HG03097 (cell line): ENCODE data around the gene IGSF10.
"Not testable (repeated sequence)": the region's sequence is repeated elsewhere in the genome, so short reads cannot be mapped to it uniquely, and the experiment has no call there.

ENCODE experiments used
- ATAC-seq: cut with Tn5 transposase; IDR thresholded peaks from one replicate; pipeline ENCODE4 v1.9.1; 2021; ENCODE audit not compliant: unreplicated experiment, low FRiP score

IGSF10 gene, protein sequence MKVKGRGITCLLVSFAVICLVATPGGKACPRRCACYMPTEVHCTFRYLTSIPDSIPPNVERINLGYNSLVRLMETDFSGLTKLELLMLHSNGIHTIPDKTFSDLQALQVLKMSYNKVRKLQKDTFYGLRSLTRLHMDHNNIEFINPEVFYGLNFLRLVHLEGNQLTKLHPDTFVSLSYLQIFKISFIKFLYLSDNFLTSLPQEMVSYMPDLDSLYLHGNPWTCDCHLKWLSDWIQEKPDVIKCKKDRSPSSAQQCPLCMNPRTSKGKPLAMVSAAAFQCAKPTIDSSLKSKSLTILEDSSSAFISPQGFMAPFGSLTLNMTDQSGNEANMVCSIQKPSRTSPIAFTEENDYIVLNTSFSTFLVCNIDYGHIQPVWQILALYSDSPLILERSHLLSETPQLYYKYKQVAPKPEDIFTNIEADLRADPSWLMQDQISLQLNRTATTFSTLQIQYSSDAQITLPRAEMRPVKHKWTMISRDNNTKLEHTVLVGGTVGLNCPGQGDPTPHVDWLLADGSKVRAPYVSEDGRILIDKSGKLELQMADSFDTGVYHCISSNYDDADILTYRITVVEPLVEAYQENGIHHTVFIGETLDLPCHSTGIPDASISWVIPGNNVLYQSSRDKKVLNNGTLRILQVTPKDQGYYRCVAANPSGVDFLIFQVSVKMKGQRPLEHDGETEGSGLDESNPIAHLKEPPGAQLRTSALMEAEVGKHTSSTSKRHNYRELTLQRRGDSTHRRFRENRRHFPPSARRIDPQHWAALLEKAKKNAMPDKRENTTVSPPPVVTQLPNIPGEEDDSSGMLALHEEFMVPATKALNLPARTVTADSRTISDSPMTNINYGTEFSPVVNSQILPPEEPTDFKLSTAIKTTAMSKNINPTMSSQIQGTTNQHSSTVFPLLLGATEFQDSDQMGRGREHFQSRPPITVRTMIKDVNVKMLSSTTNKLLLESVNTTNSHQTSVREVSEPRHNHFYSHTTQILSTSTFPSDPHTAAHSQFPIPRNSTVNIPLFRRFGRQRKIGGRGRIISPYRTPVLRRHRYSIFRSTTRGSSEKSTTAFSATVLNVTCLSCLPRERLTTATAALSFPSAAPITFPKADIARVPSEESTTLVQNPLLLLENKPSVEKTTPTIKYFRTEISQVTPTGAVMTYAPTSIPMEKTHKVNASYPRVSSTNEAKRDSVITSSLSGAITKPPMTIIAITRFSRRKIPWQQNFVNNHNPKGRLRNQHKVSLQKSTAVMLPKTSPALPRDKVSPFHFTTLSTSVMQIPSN (N-terminal part only)

DNA sequence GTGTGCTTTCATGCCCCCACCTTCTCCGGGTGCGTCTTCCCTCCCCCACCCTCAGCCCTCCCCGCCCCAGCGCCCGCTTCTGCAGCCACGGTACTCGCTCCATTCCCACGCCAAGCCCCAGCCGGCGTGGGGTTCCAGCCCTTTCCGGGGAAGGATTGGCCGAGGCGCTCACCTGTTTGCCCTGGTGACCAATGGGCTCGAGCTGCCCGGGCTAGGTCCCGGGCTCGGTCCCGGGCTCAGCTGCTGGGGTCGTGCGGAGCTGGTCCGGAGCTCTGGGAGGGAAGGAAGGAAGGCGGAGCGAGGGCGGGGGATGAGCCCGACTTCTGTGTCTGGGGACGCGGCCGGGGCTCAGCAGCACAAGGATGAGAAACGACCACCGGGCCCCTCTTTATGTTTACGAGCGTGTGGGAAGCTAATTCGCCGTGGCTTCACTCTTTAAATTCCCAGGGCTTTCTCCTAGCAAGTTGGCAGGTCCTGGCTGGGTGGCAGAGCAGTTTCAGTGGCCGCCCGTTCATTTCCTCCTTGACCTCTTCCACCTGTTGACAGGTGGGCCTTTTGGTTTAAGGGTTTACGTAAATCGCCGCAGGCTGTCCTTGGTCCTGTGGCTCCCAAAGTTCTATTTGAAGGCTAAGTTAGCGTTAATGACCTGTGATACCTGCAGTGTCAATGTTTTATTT lies at the start of gene IGSF10:
Gene IGSF10 (minus strand): TSS at position 288 of the 677 bp plus-strand sequence. CDS start 2,352 bp downstream, outside the sequence.
- ATAC-seq, result no peak

DNA sequence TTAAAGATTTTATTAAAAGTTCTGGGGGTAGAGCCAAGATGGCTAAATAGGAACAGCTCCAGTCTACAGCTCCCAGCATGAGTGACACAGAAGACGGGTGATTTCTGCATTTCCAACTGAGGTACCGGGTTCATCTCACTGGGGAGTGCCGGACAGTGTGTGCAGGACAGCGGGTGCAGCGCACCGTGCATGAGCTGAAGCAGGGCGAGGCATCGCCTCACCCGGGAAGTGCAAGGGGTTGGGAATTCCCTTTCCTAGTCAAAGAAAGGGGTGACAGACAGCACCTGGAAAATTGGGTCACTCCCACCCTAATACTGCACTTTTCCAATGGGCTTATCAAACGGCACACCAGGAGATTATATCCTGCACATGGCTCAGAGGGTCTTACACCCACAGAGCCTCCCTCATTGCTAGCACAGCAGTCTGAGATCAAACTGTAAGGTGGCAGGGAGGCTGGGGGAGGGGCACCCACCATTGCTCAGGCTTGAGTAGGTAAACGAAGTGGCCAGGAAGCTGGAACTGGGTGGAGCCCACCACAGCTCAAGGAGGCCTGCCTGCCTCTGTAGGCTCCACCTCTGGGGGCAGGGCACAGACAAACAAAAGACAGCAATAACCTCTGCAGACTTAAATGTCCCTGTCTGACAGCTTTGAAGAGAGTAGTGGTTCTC lies 48.7 kb upstream of the IGSF10 start:
- not testable (repeated sequence) for ATAC-seq

DNA sequence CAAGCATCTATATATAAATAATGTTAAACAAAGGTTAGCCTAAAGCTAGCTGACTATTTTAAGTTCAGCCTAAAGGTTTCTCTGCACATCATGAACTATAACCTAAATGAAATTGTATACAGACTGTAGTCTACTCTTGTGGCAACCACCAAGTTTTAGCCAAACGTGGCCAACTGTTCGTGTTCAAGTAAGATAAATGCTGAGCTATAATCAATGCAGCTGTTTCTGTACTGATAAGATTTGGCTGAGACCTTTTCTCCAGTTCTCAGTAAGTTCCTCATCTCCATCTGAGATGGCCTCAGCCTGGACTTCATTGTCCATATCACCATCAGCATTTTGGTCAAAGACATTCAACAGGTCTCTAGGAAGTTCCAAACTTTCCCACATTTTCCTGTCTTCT lies 43.7 kb upstream of the IGSF10 start:
- no peak for ATAC-seq

DNA sequence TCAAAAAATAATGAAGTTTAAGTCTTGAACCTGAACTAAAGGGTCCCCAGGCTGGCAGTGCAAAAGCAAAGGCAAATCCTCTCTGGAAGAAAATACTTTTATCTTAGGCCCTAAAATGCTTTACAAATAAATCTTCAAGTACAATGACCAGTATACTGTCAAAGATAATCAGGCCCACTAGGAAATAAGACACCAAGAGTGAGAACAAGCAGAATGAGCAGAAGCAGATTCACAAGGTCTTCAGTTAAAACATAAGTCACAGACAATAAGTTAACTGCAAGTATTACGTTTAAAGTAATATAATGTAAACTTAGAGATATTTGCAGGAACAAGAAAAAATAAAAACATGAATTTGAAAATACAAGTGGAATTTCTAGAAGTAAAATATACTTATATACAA lies 42.2 kb upstream of the IGSF10 start:
- no peak for ATAC-seq

DNA sequence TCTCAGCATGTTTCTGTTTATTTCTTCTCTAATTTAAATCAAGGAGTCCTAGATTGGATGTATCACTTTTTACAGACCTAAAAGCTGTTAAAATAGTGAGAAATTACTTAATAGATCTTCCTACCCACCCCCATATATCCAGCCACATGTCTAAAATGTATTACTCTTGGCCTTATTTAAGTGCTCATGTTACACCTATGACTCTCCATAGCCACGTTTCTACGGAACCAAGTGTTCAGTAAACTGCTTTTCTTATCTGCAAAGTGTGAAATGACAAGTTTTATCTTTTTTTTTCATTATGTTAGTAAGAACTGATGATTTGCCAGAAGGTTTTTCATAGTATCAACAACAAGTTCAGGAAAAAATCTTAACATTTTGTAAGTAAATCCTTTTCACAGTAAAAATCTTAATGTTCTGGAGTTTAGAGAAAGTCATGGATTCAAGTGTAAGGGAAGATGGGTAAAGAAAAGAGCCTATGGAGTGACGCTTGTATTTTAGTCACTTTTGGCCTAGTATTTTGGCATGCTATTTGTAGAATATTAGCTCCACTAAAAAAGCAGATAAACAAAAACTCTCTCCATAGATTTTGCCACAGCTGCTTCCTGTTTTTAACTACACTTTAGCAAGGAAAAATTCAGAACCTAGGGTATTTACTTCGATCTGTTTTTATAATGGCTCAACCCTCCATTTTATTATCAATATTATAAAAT lies 41.2 kb upstream of the IGSF10 start:
- no peak for ATAC-seq

DNA sequence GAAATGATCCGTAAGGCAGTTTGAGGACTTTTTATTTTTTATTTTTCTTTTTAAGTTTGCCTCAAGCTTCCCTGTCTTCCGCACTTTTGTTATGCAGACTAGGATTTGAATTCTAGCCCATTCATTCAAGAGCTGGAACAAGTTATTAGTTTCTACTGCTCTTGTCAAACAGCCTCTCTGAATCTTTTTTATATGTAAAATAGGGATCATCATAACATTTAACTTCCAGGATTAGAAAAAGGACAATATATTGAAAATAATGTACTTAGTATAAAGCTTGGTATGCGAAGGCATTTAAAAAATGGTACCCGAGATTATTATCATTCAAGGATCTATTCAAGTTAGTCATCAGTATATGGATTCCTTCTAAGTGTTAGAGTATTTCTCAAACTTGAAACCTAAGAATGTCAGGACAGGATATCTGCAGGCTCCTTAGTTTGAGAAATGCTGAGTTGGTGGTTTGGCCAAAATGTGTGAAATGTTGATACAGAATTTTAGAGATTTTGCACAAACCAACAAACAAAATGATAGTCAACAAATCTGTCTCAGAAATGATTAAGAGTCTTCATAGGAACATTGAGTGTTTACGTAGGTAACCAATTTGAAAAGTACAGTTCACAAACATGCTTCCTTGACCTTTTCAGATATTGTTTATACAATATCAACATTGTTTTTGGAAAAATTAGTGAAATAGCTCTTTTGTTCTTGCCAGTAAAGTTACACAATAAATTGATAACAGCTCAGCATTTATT lies 40.5 kb upstream of the IGSF10 start:
- ATAC-seq, result no peak

DNA sequence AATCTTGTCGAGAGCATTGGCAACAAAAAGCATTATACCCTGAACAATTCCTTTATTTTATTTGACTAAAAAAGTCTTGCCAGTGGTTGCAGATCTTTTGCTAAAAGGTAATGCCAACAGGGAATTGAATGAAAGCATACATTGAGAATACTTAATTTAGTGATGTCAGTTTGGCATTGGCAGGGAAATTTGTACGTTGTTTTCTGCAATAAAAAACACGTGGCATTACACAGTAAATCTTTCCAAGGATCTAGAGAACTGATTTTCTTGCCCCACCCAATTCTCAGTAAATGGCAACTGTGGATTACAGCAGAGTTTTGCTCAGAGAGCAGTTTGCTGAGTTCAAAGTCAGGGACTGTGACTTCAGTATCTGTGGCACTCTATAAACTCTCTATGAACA lies 38.3 kb upstream of the IGSF10 start:
- ATAC-seq, result no peak

DNA sequence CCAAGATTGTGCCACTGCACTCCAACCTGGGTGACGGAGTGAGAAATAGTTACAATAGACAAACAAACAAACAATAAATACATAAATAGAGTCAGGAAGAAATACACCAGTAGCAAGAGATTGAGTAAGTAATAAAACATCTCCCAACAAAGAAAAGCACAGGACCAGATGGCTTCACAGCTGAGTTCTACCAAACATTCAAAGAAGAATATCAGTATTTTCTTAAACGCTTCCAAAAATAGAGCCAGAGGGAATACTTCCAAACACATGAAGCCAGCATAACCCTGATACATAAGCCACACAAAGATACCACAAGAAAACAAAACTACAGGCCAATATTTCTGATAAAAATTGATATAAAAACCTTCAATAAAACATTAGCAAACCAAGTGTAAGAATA lies 30.7 kb upstream of the IGSF10 start:
- ATAC-seq, result no peak

DNA sequence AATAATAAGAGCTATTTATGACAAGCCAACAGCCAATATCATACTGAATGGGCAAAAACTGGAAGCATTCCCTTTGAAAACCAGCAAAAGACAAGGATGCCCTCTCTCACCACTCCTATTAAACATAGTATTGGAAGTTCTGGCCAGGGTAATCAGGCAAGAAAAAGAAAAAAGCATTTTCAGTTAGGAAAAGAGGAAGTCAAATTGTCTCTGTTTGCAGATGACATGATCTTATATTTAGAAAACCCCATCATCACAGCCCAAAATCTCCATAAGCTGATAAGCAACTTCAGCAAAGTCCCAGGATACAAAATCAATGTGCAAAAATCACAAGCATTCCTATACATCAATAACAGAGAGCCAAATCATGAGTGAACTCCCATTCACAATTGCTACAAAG lies 27.0 kb upstream of the IGSF10 start:
- not testable (repeated sequence) for ATAC-seq

DNA sequence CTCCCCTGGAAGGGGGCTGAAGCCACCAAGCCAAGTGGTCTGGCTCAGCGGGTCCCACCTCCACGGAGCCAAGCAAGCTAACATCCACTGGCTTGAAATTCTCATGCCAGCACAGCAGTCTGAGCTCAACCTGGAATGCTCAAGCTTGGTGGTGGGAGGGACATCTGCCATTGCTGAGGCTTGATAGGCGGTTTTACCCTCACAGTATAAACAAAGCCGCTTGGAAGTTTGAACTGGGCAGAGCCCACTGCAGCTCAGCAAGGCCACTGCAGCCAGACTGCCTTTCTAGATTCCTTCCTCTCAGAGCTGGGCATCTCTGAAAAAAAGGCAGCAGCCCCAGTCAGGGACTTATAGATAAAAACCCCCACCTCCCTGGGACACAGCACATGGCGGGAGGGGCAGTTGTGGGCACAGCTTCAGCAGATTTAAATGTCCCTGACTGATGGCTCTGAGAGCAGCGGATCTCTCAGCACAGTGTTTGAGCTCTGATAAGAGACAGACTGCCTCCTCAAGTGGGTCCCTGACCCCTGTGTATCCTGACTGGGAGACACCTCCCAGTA lies 23.2 kb upstream of the IGSF10 start:
- ATAC-seq, result no peak

DNA sequence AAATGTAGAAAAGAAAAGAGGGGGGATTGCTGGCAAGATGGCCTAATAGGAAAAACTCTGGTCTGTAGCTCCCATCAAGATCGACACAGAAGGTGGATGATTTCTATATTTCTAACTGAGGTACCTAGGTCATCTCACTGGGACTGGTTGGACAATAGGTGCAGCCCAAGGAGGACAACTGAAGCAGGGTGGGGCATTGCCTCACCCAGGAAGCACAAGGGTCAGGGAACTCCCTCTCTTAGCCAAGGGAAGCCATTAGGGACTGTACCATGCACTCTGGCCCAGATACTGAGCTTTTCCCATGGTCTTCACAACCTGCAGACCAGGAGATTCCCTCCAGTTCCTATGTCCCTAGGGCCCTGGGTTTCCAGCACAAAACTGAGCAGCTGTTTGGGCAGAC lies 22.6 kb upstream of the IGSF10 start:
- ATAC-seq, result no peak

DNA sequence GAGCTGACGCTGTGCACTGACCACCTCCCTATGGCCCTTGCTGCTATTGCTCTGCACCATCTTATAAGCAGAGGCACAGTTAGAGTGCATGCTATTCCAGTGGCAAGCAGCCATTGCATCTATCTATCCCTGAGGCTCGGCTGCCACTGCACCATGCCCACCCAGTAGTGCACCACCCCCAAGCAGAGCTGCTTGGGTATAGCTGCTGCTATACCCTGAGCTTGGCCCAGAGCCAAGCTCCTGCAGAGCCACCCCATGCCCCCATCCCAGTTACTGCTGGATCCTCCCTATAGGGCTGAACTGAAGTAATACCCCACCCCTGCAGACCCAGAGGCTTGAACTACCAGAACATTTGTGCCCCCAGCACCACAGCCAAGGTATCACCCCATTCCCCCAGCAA lies 19.6 kb upstream of the IGSF10 start:
- no peak for ATAC-seq

DNA sequence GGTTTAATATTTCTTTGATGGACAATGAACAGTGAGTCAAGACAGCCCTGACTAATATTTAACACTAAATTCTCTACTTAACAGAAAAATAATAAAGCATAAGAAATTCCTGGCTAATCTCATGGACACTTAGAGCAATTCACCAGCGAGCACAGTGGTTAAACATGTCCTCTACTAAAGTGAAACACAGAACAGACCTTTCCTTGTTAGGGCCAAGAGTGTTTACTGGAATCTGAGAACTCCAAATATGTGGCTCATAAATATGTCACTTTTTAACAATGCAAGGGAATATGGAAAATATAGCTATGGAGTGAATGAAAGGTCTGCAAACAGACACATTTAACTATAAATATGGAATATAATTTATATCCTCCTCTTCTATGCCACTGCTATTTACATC lies 18.6 kb upstream of the IGSF10 start:
- no peak for ATAC-seq

DNA sequence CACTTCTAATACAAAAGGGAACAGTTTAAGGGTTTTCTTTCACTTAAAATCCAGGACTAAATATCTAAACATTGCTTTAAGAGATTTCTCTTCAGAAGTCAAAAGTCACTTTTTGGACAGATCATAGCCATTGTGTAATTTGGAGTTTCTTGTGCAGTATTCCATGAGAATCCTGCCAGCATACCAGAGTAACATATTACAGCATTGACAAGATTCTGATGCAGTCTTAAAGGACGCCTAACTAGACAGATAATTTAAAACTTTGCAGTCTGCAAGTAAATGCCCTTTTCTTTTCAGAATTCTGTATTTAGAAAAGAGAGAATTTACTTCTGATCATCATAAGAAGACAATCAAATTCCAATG lies 17.5 kb upstream of the IGSF10 start:
- no peak for ATAC-seq

DNA sequence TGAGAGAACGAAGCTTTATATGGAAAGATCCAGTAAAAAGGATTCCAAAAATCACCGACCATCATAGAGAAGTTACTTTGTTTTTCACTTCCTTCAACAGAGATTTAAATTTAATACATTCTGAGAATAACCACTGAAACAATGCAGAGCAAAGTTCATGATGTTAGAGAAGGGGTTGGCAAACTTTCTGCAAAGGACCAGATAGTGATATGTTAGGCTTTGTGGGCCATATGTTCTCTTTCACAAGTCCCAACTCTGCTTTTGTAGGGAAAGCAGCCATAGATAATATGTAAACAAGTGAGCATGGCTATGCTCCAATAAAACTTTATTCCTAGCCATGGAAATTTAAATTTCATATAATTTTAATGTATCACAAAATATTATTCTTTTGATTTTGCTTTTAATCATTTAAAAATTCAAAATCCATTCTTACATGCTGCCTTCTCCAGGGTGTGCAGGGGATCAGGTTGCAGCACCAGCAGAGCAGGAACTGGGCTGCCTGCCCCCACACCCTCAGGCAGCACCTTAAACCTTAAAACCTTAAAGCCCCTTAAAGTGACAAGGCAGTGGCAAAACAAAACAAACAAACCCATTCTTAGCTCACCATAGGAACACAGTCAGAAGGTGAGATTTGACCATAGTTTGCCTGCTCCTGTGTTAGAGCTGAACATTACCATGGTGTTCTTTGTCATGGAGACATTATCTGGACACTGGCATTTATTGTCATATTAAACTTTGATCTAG lies 16.9 kb upstream of the IGSF10 start:
- ATAC-seq, result no peak

DNA sequence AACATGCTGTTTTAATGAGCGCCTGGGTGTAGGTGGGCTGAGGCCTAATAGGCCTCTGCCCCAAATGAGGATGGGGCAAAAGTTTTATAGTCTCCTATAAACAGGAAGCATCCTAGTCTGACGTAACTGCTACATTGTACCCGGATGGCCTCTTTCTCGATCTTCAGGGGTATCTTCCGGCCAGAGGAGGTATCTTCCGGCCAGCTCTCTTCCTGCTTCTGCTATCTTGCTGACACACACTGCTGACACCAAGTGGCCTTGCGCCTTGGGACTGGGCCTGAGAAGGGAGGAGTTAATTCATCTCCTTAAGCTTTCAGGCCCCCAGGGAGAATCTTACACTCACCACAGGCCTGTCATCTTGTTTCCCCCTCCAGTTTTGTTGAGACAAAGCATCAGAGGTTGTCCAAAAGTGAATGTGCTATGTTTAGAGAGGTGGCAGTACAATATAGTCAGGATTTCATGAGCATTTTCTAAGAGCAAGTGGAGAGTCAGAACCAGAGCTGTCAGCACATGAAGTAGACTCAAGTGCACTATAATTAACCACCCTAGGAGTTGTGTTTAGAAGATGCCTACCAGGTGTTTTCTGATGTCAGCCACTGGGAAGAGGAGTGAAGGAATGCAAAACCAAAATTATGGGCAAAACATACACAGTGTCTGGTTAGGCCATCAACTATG lies 15.6 kb upstream of the IGSF10 start:
- no peak for ATAC-seq

DNA sequence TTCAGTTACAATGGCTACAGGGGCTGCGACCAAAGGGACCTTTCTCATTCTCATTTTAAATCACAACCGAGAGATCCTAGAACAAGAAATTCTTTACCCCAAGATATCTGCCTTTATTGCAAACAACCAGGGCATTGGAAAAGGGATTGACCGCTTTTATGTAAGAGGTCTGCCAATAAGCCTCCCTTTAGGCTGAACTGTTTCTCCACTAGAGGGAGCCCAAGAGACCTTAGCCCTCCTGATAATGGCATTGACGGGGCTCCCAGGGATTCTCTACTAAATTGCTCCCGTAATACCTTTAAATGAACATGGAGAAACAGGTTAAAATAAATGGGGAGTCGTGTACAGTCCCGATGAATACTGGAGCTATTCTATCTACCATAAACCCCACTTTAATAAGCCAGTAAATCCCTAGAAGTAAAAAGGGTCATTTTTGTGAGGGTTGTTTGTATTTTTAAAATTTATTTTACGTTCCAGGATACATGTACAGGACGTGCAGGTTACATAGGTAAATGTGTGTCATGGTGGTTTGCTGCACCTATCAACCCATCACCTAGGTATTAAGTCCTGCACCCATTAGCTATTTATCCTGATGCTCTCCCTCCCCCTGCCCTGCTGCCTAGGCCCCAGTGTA lies 7.5 kb upstream of the IGSF10 start:
- ATAC-seq, result no peak
